Activated CD8-positive, alpha-beta memory T cell treated with anti-CD3 and anti-CD28 coated beads, Interleukin-2, amount 50 U/mL, for 1 hour (primary cell): Measurements from ENCODE around the gene PLAGL2.
"Not testable (repeated sequence)": the region's sequence is repeated elsewhere in the genome, so short reads cannot be mapped to it uniquely, and the experiment has no call there.

Source experiments
- DNase-seq: peaks from one replicate; pipeline ENCODE4 v3.0.0-alpha.2; 2020; ENCODE audit errors: extremely low read depth

PLAGL2 gene

GRCh38 chr20:32183947-32184635 is 23.5 kb downstream of the PLAGL2 start:
- DNase-seq: no peak

GRCh38 chr20:32181606-32182005 is 25.9 kb downstream of the PLAGL2 start:
- no peak for DNase-seq

GRCh38 chr20:32179934-32180333 is 27.6 kb downstream of the PLAGL2 start:
- DNase-seq: no peak

GRCh38 chr20:32179515-32179914 is 28.0 kb downstream of the PLAGL2 start:
- DNase-seq: no peak

- not testable (repeated sequence) for DNase-seq
Observed at GRCh38 chr20:32177696-32178095, 29.8 kb downstream of the PLAGL2 start.

GRCh38 chr20:32168184-32168910 is 39.2 kb downstream of the PLAGL2 start:
- no peak for DNase-seq

- no peak for DNase-seq
Observed at GRCh38 chr20:32167552-32167951, 40.0 kb downstream of the PLAGL2 start.

- DNase-seq: no peak
Observed at GRCh38 chr20:32165836-32166545, 41.6 kb downstream of the PLAGL2 start.

- no peak for DNase-seq
Observed at GRCh38 chr20:32164984-32165735, 42.4 kb downstream of the PLAGL2 start.

GRCh38 chr20:32163951-32164350 is 43.6 kb downstream of the PLAGL2 start:
- DNase-seq: no peak

- no peak for DNase-seq
Observed at GRCh38 chr20:32162351-32162750, 45.2 kb downstream of the PLAGL2 start.

GRCh38 chr20:32160341-32160740 is 47.2 kb downstream of the PLAGL2 start:
- no peak for DNase-seq

GRCh38 chr20:32159766-32160221 is 47.7 kb downstream of the PLAGL2 start:
- no peak for DNase-seq

- DNase-seq: no peak
Observed at GRCh38 chr20:32158943-32159660, 48.4 kb downstream of the PLAGL2 start.

GRCh38 chr20:32158351-32158750 is 49.2 kb downstream of the PLAGL2 start:
- DNase-seq: no peak

- DNase-seq: no peak
Observed at GRCh38 chr20:32157611-32158010, 49.9 kb downstream of the PLAGL2 start.

GRCh38 chr20:32155017-32155981 is 52.2 kb downstream of the PLAGL2 start:
- no peak for DNase-seq

- no peak for DNase-seq
Observed at GRCh38 chr20:32153771-32154170, 53.8 kb downstream of the PLAGL2 start.

GRCh38 chr20:32153156-32153665 is 54.3 kb downstream of the PLAGL2 start:
- DNase-seq: no peak
